DND-41 (cell line): Measurements from ENCODE around the gene FGF14.

Experiments used
- EZH2 ChIP-seq: IDR thresholded peaks from 3 replicates; pipeline ENCODE4 v1.6.1; 2012; ENCODE audit warnings: borderline replicate concordance, low read depth, mild to moderate bottlenecking, moderate library complexity, low read length, inconsistent platforms; ENCODE audit not compliant: severe bottlenecking
- TF ChIP-seq, protein P1 (sequence below): IDR thresholded peaks from 2 replicates; pipeline ENCODE4 v1.5.1; 2012; ENCODE audit warnings: borderline replicate concordance, low read length, moderate library complexity, mild to moderate bottlenecking; ENCODE audit not compliant: poor library complexity, severe bottlenecking; ENCODE audit errors: extremely low read depth

DNA sequence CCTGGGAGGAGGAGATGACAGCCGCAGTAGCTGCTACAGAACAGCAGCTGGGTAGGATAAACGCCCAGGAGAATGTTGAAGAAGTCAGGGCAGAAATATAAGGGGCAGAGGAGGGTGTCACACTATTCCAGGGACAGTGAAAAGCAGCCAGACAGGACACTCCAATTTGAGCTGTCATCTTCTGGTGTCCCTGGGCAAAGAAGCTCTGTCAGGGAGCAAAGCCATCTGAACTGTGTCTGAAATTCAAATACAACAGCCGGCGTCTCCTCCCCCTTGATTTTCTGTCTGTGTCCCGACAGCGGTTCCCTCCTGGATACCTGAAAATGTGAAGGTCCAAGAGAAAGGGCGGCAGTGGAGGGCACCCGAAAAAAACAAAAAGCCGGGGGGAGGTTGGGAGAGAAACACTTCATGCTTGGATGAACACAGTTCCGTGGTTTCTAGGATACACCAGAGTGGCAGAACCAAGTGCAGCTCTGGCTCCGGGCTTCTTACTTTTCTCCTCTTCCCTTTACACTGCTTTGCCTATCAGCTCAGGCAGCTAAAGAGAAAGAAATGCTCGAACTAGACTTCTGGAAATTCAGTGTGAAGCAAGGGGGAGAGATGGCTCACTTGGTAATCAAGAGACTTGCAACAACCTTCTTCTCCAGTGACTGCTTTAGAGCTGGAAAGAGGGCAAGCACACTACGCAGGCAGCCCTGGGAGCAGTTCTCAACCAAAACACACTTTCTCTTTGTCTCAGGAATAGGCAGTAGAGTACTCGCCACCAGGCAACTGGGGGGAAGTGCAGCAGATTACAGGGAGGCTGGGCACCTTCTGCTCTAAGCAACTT lies 483.8 kb downstream of the FGF14 start:
- TF ChIP-seq, protein P1, sequence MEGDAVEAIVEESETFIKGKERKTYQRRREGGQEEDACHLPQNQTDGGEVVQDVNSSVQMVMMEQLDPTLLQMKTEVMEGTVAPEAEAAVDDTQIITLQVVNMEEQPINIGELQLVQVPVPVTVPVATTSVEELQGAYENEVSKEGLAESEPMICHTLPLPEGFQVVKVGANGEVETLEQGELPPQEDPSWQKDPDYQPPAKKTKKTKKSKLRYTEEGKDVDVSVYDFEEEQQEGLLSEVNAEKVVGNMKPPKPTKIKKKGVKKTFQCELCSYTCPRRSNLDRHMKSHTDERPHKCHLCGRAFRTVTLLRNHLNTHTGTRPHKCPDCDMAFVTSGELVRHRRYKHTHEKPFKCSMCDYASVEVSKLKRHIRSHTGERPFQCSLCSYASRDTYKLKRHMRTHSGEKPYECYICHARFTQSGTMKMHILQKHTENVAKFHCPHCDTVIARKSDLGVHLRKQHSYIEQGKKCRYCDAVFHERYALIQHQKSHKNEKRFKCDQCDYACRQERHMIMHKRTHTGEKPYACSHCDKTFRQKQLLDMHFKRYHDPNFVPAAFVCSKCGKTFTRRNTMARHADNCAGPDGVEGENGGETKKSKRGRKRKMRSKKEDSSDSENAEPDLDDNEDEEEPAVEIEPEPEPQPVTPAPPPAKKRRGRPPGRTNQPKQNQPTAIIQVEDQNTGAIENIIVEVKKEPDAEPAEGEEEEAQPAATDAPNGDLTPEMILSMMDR: no peak
- no peak for TF ChIP-seq EZH2
